T-helper 1 cell treated with Interleukin-12 subunit alpha and Interleukin-12 subunit beta and Interleukin-4 antibody, amounts not matched to agents 30 ng/mL and 1 ng/mL, for 36 hours (primary cell): Measurements from ENCODE around the gene TMEM200B. TPM values are rescaled to one million over a fixed set of nuclear protein-coding genes. Genes with fewer than 3 reads are reported as not detected.

Experiments
- total RNA-seq: library from RNA; stranded (reverse); gene quantifications from 2 replicates; pipeline ENCODE4 v1.2.3, GENCODE V29; 2022

Gene TMEM200B
- total RNA-seq, 1 donor from 2014 or later = not detected

Other genes starting within 250 kb of the TMEM200B start
- gene EPB41, start 209.3 kb downstream of the TMEM200B start, total RNA-seq = 125 TPM in 2 replicates
- 118 and 120 TPM in 2 replicates for gene SRSF4, start 58.0 kb upstream of the TMEM200B start, total RNA-seq
- 17.0 and 18.0 TPM in 2 replicates for gene MECR, start 107.0 kb upstream of the TMEM200B start, total RNA-seq
- 0.56 and 0.71 TPM in 2 replicates for gene PTPRU, start 112.6 kb upstream of the TMEM200B start, total RNA-seq